D721Med (cell line): ENCODE data around the gene PCSK6.

ENCODE experiments used
- DNase-seq: peaks from one replicate; pipeline ENCODE4 v3.0.0; 2011; ENCODE audit warnings: low spot score; ENCODE audit not compliant: insufficient read length
- FAIRE-seq: peaks from 2 replicates; lab custom pipeline; 2011; peaks lifted over from hg19 to GRCh38; lab: Jason Lieb, UNC
- TF ChIP-seq, protein P1 (sequence below): IDR thresholded peaks from 2 replicates; pipeline ENCODE4 v1.5.1; 2012; ENCODE audit warnings: mild to moderate bottlenecking, control low read depth; ENCODE audit not compliant: insufficient read depth; ENCODE audit errors: missing control alignments

Gene PCSK6

DNA sequence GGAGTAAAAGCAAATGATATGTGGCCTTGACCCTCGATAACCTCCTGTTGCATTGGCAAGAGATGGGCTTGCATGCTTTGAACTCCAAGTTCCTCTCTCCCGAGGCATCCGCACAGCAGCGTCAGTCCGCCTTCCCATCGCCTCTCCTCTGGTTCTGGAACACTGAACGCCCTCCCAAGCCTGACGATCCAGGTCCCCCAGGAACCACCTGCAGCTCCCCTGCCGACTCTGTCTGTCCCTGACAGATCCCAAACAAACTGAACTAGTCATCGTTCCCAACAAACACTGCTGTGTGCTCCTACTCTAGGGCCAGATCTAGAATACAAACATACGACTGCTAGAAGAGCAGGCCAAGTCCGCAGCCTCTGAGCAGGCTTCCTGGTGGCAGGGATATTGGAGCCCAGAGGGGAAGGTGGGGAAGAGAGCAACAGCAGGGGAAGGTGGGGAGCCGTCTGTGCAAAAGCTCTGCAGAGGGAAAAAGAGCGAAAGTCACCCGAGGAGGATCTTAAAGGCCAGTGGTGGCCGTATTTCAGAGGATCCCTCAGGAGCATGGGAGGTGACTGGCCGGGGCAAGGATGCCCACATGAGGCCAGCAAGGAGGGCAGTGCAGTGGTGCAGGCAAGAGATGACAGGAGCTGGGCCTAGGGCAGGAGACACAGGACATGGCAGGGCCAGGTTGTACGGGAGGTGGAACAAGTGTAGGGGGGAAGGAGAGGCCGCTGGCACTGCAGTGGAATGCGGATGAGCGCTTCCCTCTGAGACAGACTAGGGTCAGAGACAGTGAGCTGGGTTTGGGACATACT is 50.8 kb downstream of the PCSK6 start:
- FAIRE-seq (no peak), DNase-seq (no peak)
- TF ChIP-seq, protein P1, sequence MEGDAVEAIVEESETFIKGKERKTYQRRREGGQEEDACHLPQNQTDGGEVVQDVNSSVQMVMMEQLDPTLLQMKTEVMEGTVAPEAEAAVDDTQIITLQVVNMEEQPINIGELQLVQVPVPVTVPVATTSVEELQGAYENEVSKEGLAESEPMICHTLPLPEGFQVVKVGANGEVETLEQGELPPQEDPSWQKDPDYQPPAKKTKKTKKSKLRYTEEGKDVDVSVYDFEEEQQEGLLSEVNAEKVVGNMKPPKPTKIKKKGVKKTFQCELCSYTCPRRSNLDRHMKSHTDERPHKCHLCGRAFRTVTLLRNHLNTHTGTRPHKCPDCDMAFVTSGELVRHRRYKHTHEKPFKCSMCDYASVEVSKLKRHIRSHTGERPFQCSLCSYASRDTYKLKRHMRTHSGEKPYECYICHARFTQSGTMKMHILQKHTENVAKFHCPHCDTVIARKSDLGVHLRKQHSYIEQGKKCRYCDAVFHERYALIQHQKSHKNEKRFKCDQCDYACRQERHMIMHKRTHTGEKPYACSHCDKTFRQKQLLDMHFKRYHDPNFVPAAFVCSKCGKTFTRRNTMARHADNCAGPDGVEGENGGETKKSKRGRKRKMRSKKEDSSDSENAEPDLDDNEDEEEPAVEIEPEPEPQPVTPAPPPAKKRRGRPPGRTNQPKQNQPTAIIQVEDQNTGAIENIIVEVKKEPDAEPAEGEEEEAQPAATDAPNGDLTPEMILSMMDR = no peak

DNA sequence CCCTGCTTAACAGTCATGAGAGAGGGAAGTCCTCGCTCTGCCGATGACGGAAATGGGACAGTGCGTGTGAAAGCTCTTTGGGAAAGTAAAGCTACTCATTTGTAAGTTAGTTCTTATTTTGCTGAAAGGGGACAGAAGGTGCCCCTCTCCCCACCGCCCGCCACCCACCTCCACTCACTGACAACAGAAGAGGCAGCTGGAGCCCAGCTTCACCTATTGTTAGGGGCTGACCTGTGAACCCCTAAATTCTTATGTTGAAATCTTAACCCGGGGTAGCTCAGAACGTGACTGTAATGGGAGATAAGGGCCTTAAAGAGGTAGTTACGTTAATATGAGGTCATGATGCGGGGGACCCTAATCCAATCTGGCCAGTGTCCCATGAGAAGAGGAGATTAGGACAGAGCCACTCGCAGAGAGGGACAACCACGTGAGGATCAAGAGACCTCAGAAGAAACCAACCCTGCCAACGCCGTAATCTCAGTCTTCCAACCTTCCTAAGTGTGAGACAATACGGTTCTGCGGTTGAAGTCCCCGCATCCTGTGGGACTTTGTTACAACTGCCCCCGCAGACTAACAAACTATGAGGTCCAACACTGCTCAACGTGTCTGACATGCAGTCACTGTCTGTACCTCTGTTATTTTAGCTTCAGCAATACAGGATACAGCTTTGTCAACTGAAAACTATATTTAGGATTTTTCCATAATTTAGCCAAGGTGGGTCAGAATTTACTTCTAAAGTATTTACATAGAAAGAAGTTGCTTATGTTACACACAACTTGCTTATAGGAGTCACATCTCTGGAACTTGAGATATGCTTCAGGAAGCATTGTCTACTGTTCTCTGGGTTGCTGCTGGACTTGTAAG is 51.7 kb downstream of the PCSK6 start:
- DNase-seq = no peak
- TF ChIP-seq, protein P1 = no peak
- no peak for FAIRE-seq

DNA sequence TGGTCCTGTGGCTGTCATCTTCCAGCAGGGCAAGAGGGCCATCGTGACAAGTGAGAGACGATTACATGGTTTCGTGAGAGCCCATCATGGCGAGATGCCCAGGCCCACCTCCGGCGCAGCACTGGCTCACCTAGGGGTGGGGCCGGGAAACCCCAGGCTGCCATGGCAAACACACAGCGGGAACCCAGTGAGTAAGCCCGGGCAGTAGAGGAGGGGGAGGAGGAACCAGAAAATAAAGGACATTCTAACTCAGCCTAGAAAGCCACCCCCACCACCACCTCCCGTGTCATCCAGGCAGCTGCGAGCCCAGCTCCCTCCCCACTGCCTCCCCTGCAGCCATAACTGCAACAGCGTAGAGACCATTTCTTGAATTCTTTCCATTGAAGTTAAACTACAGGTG is 52.3 kb downstream of the PCSK6 start:
- DNase-seq (no peak), FAIRE-seq (no peak)
- TF ChIP-seq, protein P1 = no peak

DNA sequence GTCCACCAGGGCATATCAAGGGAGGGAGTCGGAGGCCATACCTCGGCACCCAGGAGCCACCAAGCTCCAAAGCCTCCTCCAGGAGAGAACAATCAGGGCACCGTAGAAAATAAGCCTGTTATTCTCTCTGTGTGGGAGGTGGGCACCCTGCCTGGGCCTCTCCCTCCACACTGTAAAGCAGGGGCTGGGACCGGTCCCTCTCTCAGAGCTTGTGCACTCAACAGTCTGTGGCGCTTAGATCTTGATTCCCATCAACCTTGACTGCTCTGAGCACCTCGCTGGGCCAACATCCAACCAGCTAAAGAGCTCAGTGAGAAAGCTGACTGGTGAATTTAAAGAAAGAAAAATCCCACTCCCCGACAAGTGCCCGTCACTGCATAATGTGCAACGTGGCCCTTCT is 53.0 kb downstream of the PCSK6 start:
- TF ChIP-seq, protein P1 = no peak
- FAIRE-seq = no peak
- no peak for DNase-seq

DNA sequence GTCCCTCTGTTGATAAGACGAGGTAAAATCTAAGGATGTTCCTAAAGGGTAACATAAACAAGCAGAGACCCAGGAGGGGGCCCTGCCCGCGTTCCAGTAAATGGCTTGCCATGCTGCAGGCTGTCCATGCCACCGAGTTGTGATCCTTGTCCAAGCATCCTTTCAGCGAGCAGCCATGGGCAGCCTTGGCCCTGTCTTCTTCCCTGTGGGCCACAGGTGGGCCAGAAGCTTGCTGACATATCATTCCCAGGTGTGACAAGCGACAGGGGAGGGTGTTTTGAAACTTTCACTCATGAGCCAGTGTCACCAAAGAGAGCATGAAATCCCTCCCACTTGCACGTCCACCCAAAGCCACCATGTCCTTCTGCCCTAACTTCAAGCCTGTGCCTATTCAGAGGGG is 53.7 kb downstream of the PCSK6 start:
- FAIRE-seq = no peak
- no peak for DNase-seq
- TF ChIP-seq, protein P1 = no peak

DNA sequence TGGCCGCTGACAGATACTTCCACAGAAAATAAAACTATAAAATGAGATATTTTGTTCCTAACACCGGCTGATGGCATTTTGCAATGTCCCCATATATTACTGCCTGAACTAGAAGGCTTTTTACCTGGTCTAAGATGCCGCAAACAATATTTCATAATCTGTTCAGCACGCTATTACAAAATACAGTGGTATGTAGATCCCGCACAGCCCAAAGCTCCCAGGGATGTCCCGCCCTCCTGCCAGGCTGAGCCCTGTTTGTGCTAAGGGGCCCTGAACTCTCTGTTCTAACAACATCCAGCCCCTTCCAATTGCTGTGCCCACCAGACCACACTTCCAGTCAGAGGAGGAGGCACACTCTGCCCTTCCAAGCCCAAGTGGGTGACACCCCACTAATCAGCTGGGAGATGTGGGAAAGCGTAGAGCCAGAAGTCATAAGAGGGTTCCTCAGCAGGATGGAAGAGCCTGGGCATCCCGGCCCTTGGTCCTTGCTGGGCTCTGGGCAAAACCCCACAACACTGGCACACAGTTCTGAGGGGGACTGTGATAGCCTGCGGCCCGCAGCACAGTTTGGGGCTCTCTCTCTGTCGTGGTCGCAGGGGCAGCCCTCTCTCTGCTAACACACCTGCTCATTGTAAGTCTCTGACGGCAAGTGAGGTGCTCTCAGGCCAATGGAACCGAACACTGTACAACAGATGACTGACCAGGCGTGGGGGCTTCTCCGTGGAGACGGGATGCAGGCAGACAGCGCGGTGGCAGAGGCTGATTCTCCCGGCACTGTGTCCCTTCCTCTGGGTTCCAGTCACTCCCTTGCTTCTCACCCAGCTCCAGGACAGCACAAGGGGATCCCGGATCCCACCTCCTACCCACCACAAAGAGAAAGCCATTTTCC is 55.2 kb downstream of the PCSK6 start:
- FAIRE-seq (no peak), DNase-seq (no peak)
- TF ChIP-seq, protein P1 = no peak
